Measurements from ENCODE around the gene JSRP1.
A peak's percentile ranks its signal among the peaks of the same experiment; 100 is the strongest.
"Not testable (repeated sequence)": the region's sequence is repeated elsewhere in the genome, so short reads cannot be mapped to it uniquely, and the experiment has no call there.

The JSRP1 gene

GRCh38 chr19:2282062-2282861 is 26.0 kb upstream of the JSRP1 start, which contains the start of gene PEAK3:
TSS of gene PEAK3 (minus strand) at chr19:2282175. CDS start at chr19:2280931, 1,244 bp downstream.
- no peak for DNase-seq

- DNase-seq = not testable (repeated sequence)
Observed at GRCh38 chr19:2281265-2282061, 25.2 kb upstream of the JSRP1 start.

GRCh38 chr19:2280633-2281264 is 24.5 kb upstream of the JSRP1 start:
- DNase-seq = no peak

GRCh38 chr19:2278459-2279158 is 22.4 kb upstream of the JSRP1 start:
- no peak for DNase-seq

GRCh38 chr19:2277138-2277537 is 20.9 kb upstream of the JSRP1 start:
- DNase-seq = no peak

GRCh38 chr19:2276429-2276986 is 20.3 kb upstream of the JSRP1 start:
- no peak for DNase-seq

GRCh38 chr19:2275588-2276428 is 19.6 kb upstream of the JSRP1 start:
- DNase-seq = no peak

GRCh38 chr19:2274931-2275535 is 18.8 kb upstream of the JSRP1 start:
- peak in 1 of 4 experiments; percentile 51 for DNase-seq

- DNase-seq = no peak
Observed at GRCh38 chr19:2274185-2274711, 18.0 kb upstream of the JSRP1 start.

- DNase-seq = peak; percentile 46 to 67 (median 54)
Observed at GRCh38 chr19:2273356-2274184, 17.4 kb upstream of the JSRP1 start.

GRCh38 chr19:2271234-2272103 is 15.3 kb upstream of the JSRP1 start:
- no peak for DNase-seq

- DNase-seq = peak in 3 of 4 experiments; percentile 31 to 51 (median 43)
Observed at GRCh38 chr19:2270423-2271233, 14.4 kb upstream of the JSRP1 start.

GRCh38 chr19:2270157-2270422 is 13.9 kb upstream of the JSRP1 start:
- DNase-seq = peak in 1 of 4 experiments; percentile 43

GRCh38 chr19:2269244-2270156 is 13.3 kb upstream of the JSRP1 start:
- DNase-seq = peak; percentile 98 to 99 (median 99)

GRCh38 chr19:2268861-2269243 is 12.6 kb upstream of the JSRP1 start:
- no peak for DNase-seq

GRCh38 chr19:2268480-2268830 is 12.2 kb upstream of the JSRP1 start:
- no peak for DNase-seq
